Uterus (tissue), 4 donors: ENCODE results near the gene RTEL1. TPM values are rescaled to one million over a fixed set of nuclear protein-coding genes. Genes with fewer than 3 reads are reported as not detected.

Source experiments
- DNase-seq, 2 donors: peaks; one replicate each; pipeline ENCODE4 v3.0.0-alpha.2; 2019 to 2020
- H3K27ac ChIP-seq, 2 donors: fragments of 200-600 bp; sonication (generic); 1 replicate in 1 of 2; 2 replicates in 1 of 2; pipeline ENCODE4 v1.5.1; 2016 to 2018
- H3K27me3 ChIP-seq, 2 donors: fragments of 200-600 bp; sonication (generic); one replicate each; pipeline ENCODE4 v1.5.1; 2018 to 2019; ENCODE audit warnings: control low read depth in 1 of 2
- H3K36me3 ChIP-seq, 2 donors: fragments of 200-600 bp; sonication (generic); one replicate each; pipeline ENCODE4 v1.5.1; 2019; ENCODE audit warnings: control low read depth in 1 of 2
- H3K4me1 ChIP-seq, 2 donors: fragments of 200-600 bp; sonication (generic); one replicate each; pipeline ENCODE4 v1.5.1; 2018 to 2019; ENCODE audit warnings: control low read depth in 1 of 2
- H3K4me3 ChIP-seq, 2 donors: fragments of 200-600 bp; sonication (generic); 1 replicate in 1 of 2; 2 replicates in 1 of 2; pipeline ENCODE4 v1.5.1; 2018 to 2019; ENCODE audit warnings: mild to moderate bottlenecking in 1 of 2
- H3K9me3 ChIP-seq, 2 donors: fragments of 200-600 bp; sonication (generic); one replicate each; pipeline ENCODE4 v1.5.1; 2019; ENCODE audit warnings: control low read depth in 1 of 2
- POLR2A ChIP-seq, 2 donors: fragments of 450-650 bp; IDR thresholded peaks; one replicate each; pipeline ENCODE4 v1.6.1; 2016; ENCODE audit warnings: antibody characterized with exemption in 2 of 2, mild to moderate bottlenecking in 1 of 2, moderate library complexity in 1 of 2
- intact Hi-C: fragments of 100-400 bp; cut with DNase I; formaldehyde crosslinking; loops from one replicate; pipeline ENCODE4 v1.15.1; 2023; ENCODE audit warnings: low total_unique reads
- total RNA-seq, 4 donors: library from RNA; depleted of rRNA in 3 of 4; stranded (reverse); fragments of >200 nt in 3 of 4; gene quantifications; one replicate each; pipeline versions ENCODE4 v1.1.0 to v1.2.4, GENCODE V29; 2014 to 2023
- TF ChIP-seq, protein P1 (sequence below), 4 experiments: fragments of 200-600 bp in 2 of 4; fragments of 450-650 bp in 2 of 4; sonication (generic) in 2 of 4; IDR thresholded peaks; one replicate each; pipeline ENCODE4 v1.5.1; 2016 to 2019; ENCODE audit warnings: antibody characterized with exemption in 4 of 4, mild to moderate bottlenecking in 2 of 4, moderate library complexity in 1 of 4
- donor health status: DM: yes; HTN: yes; CAD: no.

Gene RTEL1
- total RNA-seq, 4 donors from 2014 or later = 17.4 to 56.5 (median 26.6) TPM

DNA sequence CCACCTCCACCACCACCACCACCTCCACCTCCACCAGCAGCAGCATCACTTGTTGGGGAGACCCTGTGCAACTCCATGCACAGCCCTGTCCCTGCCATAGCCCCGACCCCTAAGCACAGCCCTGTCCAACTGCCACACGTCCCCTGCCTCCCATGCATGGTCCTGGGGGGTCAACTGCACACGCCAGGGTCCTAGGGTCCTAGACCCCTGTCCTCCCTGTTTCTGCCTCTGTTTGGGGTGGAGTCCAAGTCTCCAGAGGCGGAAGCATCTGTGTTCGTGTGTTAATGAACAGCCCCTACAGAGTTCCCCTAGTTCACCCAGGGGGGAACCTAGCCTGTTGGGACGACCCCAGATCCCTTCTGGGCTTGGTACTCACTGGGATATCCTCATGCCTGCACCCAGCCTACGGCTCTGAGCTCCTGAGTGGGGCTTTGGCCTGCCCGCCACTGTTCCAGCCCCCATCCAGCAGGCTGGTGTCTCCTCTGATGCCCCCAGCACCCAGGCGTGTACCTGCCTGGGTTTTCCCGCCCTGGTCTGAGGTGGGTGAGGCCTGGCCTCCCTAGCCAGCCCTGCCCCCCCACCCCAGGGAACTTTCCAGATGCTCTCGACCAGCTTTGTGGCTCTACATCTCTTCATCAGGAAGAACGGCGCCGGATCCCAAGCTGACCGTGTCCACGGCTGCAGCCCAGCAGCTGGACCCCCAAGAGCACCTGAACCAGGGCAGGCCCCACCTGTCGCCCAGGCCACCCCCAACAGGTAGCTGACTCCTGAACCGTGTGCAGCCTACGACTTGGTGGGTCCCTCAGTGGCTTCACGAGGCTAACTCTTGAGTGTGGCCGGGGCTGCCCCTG, 35.8 kb downstream of the RTEL1 start:
- H3K4me3 ChIP-seq = no peak overlapping the region
- H3K36me3 ChIP-seq = no peaks in the 10 kb centered on the region
- H3K27ac ChIP-seq = no peak overlapping the region
- no peaks in the 10 kb centered on the region for H3K27me3 ChIP-seq
- H3K9me3 ChIP-seq = no peaks in the 10 kb centered on the region
- DNase-seq = peak in 1 of 2 donors; percentile 11
- intact Hi-C loops = no loop called here
- TF ChIP-seq, protein P1, sequence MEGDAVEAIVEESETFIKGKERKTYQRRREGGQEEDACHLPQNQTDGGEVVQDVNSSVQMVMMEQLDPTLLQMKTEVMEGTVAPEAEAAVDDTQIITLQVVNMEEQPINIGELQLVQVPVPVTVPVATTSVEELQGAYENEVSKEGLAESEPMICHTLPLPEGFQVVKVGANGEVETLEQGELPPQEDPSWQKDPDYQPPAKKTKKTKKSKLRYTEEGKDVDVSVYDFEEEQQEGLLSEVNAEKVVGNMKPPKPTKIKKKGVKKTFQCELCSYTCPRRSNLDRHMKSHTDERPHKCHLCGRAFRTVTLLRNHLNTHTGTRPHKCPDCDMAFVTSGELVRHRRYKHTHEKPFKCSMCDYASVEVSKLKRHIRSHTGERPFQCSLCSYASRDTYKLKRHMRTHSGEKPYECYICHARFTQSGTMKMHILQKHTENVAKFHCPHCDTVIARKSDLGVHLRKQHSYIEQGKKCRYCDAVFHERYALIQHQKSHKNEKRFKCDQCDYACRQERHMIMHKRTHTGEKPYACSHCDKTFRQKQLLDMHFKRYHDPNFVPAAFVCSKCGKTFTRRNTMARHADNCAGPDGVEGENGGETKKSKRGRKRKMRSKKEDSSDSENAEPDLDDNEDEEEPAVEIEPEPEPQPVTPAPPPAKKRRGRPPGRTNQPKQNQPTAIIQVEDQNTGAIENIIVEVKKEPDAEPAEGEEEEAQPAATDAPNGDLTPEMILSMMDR (IDR thresholded peaks at IDR 0.05) = no peak
- TF ChIP-seq POLR2A (IDR thresholded peaks at IDR 0.05) = no peak
- H3K4me1 ChIP-seq = peaks cover 0 to 8% of the 10 kb centered on the region in 2 donors

DNA sequence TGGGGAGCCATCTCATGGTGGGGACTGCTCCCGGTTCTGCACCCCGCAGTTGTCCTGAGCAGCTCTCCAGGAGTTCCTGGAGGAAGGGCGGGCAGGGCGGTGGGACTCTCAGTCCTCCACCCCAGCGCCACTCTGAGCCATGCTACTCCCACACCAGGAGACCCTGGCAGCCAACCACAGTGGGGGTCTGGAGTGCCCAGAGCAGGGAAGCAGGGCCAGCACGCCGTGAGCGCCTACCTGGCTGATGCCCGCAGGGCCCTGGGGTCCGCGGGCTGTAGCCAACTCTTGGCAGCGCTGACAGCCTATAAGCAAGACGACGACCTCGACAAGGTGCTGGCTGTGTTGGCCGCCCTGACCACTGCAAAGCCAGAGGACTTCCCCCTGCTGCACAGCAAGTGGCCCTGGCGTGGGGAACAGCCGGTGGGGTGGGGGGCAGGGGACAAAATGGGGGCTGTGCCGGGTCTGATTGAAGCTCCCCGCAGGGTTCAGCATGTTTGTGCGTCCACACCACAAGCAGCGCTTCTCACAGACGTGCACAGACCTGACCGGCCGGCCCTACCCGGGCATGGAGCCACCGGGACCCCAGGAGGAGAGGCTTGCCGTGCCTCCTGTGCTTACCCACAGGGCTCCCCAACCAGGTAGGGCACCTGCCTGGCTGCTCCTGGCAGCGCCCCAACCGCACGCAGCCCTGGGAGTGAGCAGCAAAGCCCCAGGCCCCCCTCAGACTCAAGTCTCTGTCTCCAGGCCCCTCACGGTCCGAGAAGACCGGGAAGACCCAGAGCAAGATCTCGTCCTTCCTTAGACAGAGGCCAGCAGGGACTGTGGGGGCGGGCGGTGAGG, 36.7 kb downstream of the RTEL1 start:
- peaks cover 0 to 8% of the 10 kb centered on the region in 2 donors for H3K4me1 ChIP-seq
- no peak overlapping the region for H3K27ac ChIP-seq
- H3K4me3 ChIP-seq = no peak overlapping the region
- H3K36me3 ChIP-seq = no peaks in the 10 kb centered on the region
- no peaks in the 10 kb centered on the region for H3K9me3 ChIP-seq
- intact Hi-C loops = no loop called here
- TF ChIP-seq POLR2A (IDR thresholded peaks at IDR 0.05) = no peak
- TF ChIP-seq, protein P1 (IDR thresholded peaks at IDR 0.05) = no peak
- no peaks in the 10 kb centered on the region for H3K27me3 ChIP-seq
- peak in 1 of 2 donors; percentile 20 for DNase-seq

DNA sequence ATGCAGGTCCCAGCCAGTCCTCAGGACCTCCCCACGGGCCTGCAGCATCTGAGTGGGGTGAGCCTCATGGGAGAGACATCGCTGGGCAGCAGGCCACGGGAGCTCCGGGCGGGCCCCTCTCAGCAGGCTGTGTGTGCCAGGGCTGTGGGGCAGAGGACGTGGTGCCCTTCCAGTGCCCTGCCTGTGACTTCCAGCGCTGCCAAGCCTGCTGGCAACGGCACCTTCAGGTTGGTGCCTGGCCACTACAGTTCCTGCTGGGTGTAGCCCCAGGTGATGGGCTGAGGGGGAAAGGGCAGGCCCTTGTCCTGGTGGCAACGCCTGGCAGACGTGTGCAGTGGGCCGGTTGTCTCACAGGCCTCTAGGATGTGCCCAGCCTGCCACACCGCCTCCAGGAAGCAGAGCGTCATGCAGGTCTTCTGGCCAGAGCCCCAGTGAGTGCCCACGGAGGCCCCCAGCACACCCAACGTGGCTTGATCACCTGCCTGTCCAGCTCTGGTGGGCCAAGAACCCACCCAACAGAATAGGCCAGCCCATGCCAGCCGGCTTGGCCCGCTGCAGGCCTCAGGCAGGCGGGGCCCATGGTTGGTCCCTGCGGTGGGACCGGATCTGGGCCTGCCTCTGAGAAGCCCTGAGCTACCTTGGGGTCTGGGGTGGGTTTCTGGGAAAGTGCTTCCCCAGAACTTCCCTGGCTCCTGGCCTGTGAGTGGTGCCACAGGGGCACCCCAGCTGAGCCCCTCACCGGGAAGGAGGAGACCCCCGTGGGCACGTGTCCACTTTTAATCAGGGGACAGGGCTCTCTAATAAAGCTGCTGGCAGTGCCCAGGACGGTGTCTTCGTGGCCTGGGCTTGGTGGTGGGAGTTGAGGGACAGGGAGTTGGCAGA, 37.6 kb downstream of the RTEL1 start:
- Histone ChIP-seq H3K4me3 (no peak overlapping the region), H3K36me3 (no peaks in the 10 kb centered on the region), H3K27me3 (no peaks in the 10 kb centered on the region), H3K4me1 (peaks cover 0 to 8% of the 10 kb centered on the region in 2 donors), H3K27ac (no peak overlapping the region), H3K9me3 (no peaks in the 10 kb centered on the region)
- intact Hi-C loops = no loop called here
- peak; percentile 16 to 25 for DNase-seq
- TF ChIP-seq, protein P1 (IDR thresholded peaks at IDR 0.05) = no peak
- no peak for TF ChIP-seq POLR2A (IDR thresholded peaks at IDR 0.05)

DNA sequence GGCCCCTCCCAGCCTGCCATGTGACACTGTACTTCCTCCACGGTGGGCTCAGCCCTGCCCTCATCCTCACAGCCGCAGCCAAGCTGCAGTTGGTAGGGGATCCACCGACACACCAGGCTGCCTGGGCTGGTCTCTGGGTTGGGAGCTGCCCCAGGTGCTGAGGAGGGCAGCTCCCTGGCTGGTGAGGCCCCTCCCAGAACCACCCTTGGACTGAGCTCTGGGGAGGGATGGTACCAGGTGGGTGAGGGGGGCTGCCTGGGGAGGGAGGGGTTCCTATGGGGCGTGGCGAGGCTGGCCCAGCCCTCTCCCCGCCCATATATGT, 38.2 kb downstream of the RTEL1 start:
- TF ChIP-seq, protein P1 (IDR thresholded peaks at IDR 0.05) = no peak
- no peak for TF ChIP-seq POLR2A (IDR thresholded peaks at IDR 0.05)
- no peak overlapping the region for H3K4me3 ChIP-seq
- H3K4me1 ChIP-seq = peaks cover 0 to 8% of the 10 kb centered on the region in 2 donors
- no peak overlapping the region for H3K27ac ChIP-seq
- no peaks in the 10 kb centered on the region for H3K27me3 ChIP-seq
- no peak for DNase-seq
- no peaks in the 10 kb centered on the region for H3K9me3 ChIP-seq
- H3K36me3 ChIP-seq = no peaks in the 10 kb centered on the region
- intact Hi-C loops = no loop called here
